DND-41 (cell line): ENCODE results near the gene SINHCAF.

Source experiments
- CTCF ChIP-seq: IDR thresholded peaks from 2 replicates; pipeline ENCODE4 v1.5.1; 2012; ENCODE audit warnings: borderline replicate concordance, low read length, moderate library complexity, mild to moderate bottlenecking; ENCODE audit not compliant: poor library complexity, severe bottlenecking; ENCODE audit errors: extremely low read depth
- EZH2 ChIP-seq: IDR thresholded peaks from 3 replicates; pipeline ENCODE4 v1.6.1; 2012; ENCODE audit warnings: borderline replicate concordance, low read depth, mild to moderate bottlenecking, moderate library complexity, low read length, inconsistent platforms; ENCODE audit not compliant: severe bottlenecking

GRCh38 chr12:31289441-31289840, 36.5 kb downstream of the SINHCAF start:
- no peak for TF ChIP-seq CTCF
- no peak for TF ChIP-seq EZH2
